GM20000 (cell line): ENCODE data around the gene RFX3.
A peak's percentile ranks its signal among the peaks of the same experiment; 100 is the strongest.

ENCODE experiments used
- DNase-seq: peaks from one replicate; pipeline ENCODE4 v3.0.0; 2012; ENCODE audit warnings: low spot score
- TF ChIP-seq, protein P1 (sequence below): IDR thresholded peaks from 2 replicates; pipeline ENCODE4 v1.5.1; 2012; ENCODE audit warnings: mild to moderate bottlenecking, control low read depth; ENCODE audit errors: extremely low read depth, missing control alignments

Gene RFX3

DNA sequence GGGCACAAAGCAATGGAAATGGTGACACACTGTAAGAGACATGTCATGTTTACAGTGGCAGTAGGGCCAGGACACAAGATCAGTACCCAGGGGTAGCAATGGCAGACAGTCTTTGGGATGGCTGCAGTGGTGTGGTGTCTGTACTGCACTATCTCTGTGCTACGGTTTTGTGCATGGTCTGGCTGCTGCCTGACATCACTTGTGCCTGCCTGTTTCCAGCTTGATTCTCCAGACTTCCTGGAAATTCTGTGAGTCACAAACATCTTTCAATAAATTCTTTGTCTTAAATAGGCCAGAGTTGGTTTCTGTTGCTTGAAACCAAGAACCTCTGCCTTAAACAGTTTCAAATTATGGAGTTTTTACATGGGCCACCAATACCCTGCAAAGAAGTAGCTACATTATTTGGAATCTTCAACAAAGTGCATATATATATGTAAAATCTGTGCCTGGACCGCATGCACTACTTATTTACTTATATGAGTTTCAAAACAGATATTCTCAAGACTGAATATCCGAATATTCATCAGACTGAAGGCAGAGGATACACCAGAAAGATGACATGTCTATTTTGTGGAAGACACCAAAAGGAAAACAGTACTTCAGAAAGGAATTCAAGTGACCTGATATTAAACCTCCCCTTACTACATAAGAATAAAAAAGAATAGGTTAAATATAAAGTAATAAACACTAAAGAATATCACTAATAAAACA lies 188.1 kb downstream of the RFX3 start:
- no peak for DNase-seq
- TF ChIP-seq, protein P1, sequence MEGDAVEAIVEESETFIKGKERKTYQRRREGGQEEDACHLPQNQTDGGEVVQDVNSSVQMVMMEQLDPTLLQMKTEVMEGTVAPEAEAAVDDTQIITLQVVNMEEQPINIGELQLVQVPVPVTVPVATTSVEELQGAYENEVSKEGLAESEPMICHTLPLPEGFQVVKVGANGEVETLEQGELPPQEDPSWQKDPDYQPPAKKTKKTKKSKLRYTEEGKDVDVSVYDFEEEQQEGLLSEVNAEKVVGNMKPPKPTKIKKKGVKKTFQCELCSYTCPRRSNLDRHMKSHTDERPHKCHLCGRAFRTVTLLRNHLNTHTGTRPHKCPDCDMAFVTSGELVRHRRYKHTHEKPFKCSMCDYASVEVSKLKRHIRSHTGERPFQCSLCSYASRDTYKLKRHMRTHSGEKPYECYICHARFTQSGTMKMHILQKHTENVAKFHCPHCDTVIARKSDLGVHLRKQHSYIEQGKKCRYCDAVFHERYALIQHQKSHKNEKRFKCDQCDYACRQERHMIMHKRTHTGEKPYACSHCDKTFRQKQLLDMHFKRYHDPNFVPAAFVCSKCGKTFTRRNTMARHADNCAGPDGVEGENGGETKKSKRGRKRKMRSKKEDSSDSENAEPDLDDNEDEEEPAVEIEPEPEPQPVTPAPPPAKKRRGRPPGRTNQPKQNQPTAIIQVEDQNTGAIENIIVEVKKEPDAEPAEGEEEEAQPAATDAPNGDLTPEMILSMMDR: no peak

DNA sequence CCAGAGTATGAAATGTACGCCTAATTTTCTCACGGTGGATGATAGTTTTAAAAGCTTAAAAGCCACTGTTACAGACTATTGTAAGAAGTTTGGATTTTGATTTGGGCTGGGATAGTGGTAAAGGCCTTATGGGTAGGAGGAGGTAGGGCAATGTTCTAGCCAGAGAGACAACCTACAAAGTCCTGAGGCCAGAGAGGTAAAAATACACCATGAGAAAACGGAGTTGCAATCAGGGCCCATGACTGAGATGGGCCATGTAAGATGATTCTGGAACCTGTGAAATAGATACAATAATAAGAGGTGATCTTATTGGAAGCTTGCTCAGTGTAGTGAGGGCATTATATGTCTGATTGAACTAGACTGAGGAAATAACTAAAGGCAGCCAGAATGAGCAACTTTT lies 188.8 kb downstream of the RFX3 start:
- DNase-seq: no peak
- TF ChIP-seq, protein P1: no peak

DNA sequence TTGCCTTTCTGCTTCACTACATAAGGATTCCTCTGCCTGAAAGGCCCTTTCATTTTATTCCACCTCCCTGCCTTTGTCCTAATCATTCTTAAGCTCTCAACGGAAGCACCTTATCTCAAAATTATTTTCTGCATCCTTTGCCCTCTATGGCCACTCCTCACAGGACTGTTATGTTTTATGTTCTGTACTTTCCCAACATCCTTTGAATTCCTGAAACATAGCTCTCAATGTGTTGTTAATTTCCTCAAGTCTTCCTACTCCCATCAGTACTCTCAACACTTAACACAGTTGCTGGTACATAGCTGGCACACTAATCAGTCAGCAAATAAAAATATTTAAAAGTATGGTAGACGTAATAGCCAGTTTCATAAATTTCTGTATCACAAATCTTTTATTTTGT lies 193.0 kb downstream of the RFX3 start:
- TF ChIP-seq, protein P1: no peak
- no peak for DNase-seq

DNA sequence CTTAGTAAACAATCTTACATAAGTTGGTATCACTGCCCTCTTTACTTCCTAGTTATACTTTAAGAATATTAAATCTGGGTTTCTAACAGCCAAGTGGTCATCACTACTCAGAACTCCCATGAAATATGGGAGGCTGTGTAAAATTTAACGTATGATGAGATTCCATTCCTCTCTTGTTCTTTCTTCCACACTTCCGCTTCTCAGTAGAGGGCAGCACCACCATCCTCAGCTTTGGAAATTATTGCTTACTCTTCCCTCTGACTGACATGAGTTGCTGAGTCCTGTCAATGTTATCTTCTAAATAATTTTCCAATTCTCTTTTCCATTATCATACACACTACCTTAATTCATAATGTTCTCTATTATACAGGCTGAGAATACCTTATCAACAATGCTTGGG lies 194.0 kb downstream of the RFX3 start:
- TF ChIP-seq, protein P1: peak; percentile 11
- DNase-seq: no peak

DNA sequence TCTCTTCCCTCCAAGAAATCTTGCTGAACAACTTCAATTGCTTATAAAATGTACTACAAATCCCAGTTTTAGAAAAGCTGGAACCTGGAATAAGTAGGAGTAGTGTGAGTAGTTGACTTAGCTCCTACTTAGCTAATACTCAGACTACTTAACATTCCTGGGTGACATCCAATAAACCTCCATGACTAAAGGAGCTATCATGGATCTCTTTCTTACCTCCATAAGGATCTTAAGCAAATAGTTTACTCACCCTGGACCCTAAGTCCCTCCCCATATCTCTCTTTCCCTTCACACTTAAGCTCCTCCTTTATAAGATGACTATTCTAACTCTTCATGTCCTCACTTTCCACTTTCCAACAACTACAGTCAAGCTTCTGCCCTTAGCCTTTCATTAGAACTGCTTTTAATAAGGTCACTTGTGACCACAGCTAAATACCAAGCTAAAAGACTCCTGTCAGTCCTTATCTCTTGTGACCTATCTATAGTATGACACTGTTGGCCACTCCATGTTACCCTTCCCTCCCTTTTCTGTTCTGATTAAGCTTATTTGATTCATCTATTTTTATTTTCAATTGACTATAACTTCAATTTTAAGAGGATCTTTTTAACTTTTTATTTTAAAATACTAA lies 194.9 kb downstream of the RFX3 start:
- DNase-seq: no peak
- TF ChIP-seq, protein P1: no peak

DNA sequence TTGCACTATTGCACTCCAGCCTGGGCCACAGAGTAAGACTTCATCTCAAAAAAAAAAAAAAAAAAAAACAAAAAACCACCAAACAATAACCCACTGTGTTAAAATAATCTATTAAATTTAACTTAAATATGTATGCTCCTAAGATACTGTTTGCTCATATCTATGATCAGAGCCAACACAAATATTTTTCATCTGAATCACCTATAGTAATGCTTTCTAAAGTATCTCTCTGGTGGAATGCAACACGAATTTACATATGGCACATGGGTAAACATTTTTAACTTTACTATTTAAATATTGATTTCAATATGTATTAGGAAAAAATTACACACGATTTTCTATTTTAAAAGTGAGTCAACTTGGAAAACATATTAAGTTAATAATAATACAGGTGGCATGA lies 196.4 kb downstream of the RFX3 start:
- TF ChIP-seq, protein P1: no peak
- no peak for DNase-seq

DNA sequence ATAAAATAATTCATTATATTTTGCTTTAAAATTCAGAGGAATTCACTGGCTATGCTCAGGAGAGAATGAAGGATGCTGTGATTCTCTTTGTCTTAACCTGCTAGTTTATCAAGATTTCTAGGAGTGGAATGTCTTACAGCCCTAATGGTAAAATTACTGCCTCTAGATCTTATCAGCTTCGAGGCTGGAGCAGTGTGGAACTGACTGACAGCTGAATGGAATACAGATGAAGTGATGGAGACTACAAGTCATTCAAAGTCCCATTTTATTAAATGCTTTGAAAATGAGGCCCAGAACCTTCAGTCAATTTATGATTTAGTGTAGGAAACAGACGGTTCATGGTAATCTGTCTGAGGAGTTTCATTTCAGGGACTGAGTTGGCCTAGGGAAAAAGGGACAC lies 202.1 kb downstream of the RFX3 start:
- DNase-seq: no peak
- TF ChIP-seq, protein P1: no peak
